Left lobe of liver (tissue), 2 donors: Measurements from ENCODE around the gene KRTAP5-9. TPM values are rescaled to one million over a fixed set of nuclear protein-coding genes. Genes with fewer than 3 reads are reported as not detected.
"Not testable (repeated sequence)": the region's sequence is repeated elsewhere in the genome, so short reads cannot be mapped to it uniquely, and the experiment has no call there.

Experiments used
- ATAC-seq: fragments of 200-7000 bp; cut with Tn5 transposase; one replicate; pipeline ENCODE4 v1.9.1; 2020; ENCODE audit warnings: mild to moderate bottlenecking, moderate library complexity
- DNase-seq: peaks from one replicate; pipeline ENCODE4 v3.0.0-alpha.2; 2020; ENCODE audit warnings: low spot score
- total RNA-seq: library from RNA; stranded (reverse); gene quantifications from one replicate; pipeline ENCODE4 v1.2.1, GENCODE V29; 2021
- donor health status: DM: no; HTN: no; CAD: no; lungs with moderate emphysema.
- donor health status: DM: no; HTN: yes; CAD: no.

The KRTAP5-9 gene
- total RNA-seq, 1 donor from 2014 or later: 0.30 TPM

- ATAC-seq (no peak), DNase-seq (peak; percentile 12)
These were observed 16.1 kb upstream of the KRTAP5-9 start for GRCh38 chr11:71532036-71532610.

DNA sequence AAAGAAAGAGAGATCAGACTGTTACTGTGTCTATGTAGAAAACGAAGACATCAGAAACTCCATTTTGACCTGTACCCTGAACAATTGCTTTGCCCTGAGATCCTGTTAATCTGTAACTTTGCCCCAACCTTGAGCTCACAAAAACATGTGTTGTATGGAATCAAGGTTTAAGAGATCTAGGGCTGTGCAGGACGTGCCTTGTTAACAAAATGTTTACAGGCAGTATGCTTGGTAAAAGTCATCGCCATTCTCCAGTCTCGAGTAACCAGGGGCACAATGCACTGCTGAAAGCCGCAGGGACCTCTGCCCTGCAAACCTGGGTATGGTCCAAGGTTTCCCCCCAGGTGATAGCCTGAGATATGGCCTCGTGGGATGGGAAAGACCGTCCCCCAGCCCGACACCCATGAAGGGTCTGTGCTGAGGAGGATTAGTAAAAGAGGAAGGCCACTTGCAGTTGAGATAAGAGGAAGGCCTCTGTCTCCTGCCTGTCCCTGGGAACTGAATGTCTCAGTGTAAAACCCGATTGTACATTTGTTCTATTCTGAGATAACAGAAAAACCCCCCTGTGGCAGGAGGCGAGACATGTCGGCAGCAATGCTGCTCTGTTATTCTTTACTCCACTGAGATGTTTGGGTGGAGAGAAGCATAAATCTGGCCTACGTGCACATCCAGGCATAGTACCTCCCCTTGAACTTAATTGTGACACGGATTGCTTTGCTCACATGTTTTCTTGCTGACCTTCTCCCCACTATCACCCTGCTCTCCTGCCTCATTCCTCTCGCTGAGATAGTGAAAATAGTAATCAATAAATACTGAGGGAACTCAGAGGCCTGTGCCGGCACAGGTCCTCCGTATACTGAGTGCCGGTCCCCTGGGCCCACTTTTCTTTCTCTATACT, 13.3 kb upstream of the KRTAP5-9 start:
- ATAC-seq: not testable (repeated sequence)
- DNase-seq: peak; percentile 50

DNA sequence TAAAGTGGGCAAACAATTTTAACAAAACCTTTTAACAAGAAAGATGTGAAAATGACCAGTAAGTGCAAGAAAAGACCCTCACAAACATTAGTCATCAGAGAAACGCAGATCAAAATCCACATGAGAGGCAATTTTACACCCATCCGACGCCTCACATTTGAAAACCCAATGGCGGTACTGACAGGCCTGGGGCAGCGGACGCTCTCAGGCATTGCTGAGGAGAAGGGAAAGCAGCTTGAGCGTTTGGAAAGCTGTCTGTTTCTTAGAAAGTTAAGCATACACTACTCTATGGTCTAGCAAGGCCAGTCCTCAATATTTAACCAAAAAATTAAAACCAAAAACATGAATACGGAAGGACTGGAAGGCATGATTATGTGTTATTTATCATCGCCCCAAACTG, 12.4 kb upstream of the KRTAP5-9 start:
- DNase-seq (peak; percentile 14), ATAC-seq (no peak)

DNA sequence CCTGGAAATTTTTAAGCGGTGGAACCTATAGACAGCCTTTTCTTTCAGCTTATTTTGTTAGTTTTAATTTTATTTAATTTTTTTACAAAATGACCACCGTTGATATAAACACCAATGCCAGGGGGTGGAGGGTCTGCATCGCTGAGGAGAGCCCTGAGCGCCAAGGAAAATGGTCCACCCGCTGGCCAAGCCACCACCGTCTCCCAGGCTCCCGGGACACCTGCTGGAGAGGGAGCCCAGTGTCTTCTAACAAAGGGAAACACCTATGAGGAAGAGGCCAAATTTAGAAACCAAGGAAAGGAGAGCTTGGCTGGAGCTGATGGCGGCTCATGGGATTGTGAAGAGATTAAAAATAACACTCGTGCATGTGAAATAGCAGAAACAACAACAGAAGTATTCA, 10.7 kb upstream of the KRTAP5-9 start:
- ATAC-seq: no peak

DNA sequence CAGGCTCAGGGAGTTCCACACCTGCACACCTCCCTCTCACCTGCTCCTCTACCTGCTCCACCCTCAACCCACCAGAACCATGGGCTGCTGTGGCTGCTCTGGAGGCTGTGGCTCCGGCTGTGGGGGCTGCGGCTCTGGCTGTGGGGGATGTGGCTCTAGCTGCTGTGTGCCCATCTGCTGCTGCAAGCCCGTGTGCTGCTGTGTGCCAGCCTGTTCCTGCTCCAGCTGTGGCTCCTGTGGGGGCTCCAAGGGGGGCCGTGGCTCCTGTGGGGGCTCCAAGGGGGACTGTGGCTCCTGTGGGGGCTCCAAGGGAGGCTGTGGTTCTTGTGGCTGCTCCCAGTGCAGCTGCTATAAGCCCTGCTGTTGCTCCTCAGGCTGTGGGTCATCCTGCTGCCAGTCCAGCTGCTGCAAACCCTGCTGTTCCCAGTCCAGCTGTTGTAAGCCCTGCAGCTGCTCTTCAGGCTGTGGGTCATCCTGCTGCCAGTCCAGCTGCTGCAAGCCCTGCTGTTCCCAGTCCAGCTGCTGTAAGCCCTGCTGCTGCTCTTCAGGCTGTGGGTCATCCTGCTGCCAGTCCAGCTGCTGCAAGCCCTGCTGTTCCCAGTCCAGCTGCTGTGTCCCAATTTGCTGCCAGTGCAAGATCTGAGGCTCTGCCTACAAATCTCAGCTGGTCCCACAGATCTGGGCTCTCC, 10.1 kb upstream of the KRTAP5-9 start, which contains the start of gene KRTAP5-8:
TSS of gene KRTAP5-8 (plus strand) at position 49 of the 689 bp plus-strand sequence. CDS start at position 80, 31 bp downstream.
- not testable (repeated sequence) for ATAC-seq
- peak; percentile 28 for DNase-seq

More for the DNA sequence above, 10.7 kb upstream of the KRTAP5-9 start:
- DNase-seq: peak; percentile 24

GRCh38 chr11:71538666-71538990, 9.6 kb upstream of the KRTAP5-9 start:
- ATAC-seq: no peak
- DNase-seq: no peak

GRCh38 chr11:71539017-71539416, 9.2 kb upstream of the KRTAP5-9 start:
- no peak for ATAC-seq
- DNase-seq: peak; percentile 22

- ATAC-seq: not testable (repeated sequence)
- DNase-seq: peak; percentile 19
These were observed 8.2 kb upstream of the KRTAP5-9 start for GRCh38 chr11:71539971-71540370.

DNA sequence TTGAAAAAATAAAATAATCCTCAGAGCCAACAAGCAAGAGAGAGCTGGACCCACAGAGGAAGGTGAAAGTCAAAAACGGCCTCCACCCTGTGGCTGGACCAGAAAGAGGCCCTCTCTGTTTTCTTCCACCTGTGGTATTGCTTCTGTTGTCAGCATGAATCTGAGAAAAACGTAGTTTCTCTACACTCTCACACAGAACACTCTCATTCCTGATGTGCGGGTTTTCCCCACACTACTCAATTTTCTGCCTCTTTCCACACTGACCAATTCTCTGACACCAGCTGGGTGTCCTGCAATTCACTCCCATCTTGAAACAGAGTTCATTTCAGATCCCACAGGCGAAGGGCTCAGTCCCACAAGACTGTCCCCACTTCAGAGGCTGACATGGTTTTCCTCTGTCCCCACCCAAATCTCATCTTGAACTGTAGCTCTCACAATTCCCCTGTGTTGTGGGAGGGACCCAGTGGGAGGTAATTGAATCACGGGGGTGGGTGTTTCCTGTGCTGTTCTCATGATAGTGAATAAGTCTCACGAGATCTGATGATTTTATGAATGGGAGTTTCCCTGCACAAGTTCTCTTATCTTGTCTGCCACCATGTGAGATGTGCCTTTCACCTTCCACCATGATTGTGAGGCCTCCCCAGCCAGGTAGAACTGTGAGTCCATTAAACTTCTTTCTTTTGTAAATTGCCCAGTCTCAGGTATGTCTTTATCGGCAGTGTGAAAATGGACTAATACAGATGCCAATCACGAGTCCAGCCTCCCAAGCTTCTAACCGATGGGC, 7.5 kb upstream of the KRTAP5-9 start:
- ATAC-seq, DNase-seq: not testable (repeated sequence)

DNA sequence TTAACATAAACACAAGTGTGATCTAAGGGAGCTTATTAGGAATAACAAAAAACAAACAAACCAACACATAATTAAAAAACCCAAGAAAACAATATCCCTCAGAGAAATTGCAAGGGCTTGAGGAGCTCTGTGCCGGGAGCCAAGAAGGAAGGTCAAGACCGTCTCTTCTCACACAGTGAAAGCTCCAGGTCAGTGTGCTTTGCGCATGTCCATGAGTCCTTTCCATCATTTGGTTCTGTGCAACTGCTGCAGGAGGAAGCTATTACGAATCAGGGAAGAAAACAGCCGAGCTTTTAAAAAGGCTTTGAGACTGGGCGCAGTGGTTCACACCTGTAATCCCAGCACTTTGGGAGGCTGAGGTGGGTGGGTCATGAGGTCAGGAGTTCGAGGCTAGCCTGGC, 5.8 kb upstream of the KRTAP5-9 start:
- ATAC-seq (no peak), DNase-seq (no peak)

- ATAC-seq: no peak
- no peak for DNase-seq
These were observed 5.1 kb upstream of the KRTAP5-9 start for GRCh38 chr11:71542879-71543777.

DNA sequence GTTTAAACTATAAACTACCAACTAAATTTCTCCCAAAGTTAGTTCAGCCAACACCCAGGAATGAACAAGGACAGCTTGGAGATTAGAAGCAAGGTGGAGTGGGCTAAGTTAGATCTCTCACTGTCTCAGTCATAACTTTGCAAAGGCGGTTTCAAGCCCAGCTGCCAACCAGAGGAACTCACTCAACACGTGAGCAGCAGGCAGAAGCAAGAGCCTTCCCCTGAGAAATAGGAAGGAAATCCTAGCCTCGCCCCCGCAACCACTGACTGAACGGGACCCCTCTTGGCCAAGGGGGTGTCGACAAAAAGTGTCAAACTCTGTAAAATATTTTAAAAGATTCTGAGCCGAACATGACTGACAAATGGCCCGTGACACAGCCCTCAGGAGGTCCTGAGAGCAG, 4.4 kb upstream of the KRTAP5-9 start:
- no peak for DNase-seq
- no peak for ATAC-seq

GRCh38 chr11:71544525-71545214, 3.5 kb upstream of the KRTAP5-9 start:
- no peak for ATAC-seq

DNA sequence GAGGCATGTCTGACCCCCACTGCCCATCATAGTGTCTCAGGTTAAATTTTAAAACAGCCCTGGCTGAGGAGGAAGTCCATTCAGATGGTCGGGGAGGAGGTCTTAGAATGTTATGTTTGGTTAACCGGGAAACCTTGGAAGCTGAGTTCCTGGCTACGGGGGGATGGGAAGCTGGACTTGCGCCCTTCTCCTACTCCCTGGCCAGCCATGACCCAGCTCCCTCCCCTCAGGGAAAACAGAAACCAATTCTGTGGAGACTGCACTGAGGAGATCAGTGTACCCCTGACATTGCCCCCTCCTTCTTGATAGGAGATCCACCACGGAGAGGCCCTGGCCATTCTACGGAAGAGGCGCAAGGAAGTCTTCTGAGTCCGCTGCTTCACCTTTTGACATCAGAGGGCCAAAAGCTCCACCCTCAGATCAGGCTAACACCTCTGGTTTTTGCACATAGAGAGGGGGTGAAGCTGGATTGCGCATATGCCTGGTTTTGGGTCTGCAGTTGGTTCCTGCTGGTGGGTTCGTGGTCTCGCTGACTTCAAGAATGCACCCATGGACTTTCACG, 2.7 kb upstream of the KRTAP5-9 start:
- no peak for ATAC-seq

More at GRCh38 chr11:71544525-71545214, 3.5 kb upstream of the KRTAP5-9 start:
- no peak for DNase-seq

DNA sequence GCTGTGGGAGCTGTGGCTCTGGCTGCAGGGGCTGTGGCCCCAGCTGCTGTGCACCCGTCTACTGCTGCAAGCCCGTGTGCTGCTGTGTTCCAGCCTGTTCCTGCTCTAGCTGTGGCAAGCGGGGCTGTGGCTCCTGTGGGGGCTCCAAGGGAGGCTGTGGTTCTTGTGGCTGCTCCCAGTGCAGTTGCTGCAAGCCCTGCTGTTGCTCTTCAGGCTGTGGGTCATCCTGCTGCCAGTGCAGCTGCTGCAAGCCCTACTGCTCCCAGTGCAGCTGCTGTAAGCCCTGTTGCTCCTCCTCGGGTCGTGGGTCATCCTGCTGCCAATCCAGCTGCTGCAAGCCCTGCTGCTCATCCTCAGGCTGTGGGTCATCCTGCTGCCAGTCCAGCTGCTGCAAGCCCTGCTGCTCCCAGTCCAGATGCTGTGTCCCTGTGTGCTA, 514 bp downstream of the KRTAP5-9 start:
- DNase-seq (no peak), ATAC-seq (no peak)

More for the DNA sequence above, 2.7 kb upstream of the KRTAP5-9 start:
- DNase-seq: no peak

DNA sequence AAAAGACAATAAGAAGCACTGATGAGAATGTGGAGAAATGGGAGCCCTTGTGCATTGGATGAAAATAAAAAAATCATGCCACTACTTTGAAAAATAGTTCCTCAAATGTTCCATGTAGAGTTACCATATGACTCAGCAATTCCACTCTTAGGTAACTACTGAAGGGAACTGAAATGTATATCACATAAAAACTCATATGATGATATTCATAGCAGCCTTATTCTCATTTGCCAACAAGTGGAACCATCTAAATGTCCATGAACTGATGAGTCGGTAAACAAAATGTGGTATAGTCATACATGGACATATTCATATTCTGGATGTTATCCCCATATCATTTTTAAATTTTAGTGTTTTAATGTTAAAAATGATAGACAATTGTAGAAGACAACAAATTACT, 3.5 kb downstream of the KRTAP5-9 start:
- DNase-seq (no peak), ATAC-seq (no peak)

- no peak for ATAC-seq
These were observed 6.8 kb downstream of the KRTAP5-9 start for GRCh38 chr11:71554996-71555395.

GRCh38 chr11:71555508-71555907, 7.3 kb downstream of the KRTAP5-9 start:
- ATAC-seq: no peak
- DNase-seq: no peak

More at GRCh38 chr11:71554996-71555395, 6.8 kb downstream of the KRTAP5-9 start:
- no peak for DNase-seq

DNA sequence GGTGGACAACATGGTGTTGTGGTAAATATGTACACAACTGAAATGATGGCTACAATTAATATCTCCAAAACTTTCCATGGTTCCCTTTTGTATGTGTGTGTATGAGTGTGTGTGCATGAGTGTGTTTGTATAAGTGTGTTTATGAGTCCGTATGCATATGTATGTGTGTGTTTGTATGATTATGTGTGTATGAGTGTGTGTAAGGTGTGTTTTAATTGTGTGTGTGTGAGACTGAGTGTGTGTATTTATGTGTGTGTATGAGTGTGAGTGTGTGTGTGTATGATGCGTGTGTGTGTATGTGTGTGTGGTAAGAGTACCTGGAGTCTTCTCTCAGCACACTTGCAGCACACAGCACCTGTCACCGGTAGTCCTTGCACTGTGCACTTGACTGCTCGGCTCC, 7.8 kb downstream of the KRTAP5-9 start:
- no peak for DNase-seq
- ATAC-seq: no peak
